ENCODE results near the gene FRMD4B. TPM values are rescaled to one million over a fixed set of nuclear protein-coding genes. Genes with fewer than 3 reads are reported as not detected.

FRMD4B gene
- total RNA-seq, 4 donors from 2014 or later, result 9.3 to 54.5 (median 27.9) TPM

DNA sequence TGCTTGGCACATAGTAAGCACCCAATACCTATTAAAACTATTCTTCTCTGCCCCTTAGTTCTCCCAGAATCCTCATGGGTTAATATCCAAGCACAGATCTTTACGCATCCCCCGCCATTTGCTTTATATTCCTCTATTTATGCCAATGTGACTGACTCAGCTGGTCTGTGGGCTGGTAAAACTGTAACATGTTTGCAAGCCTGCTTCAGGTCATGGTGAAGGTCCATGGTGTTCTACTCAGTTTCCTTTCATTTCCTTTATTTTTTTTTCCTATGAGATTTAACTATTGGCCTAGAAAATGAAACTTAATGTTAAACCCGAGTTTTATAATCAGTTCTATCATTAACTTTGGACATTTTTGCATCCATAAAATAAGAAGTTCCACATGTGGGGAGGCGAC, 47.0 kb downstream of the FRMD4B start:
- no peak for DNase-seq
- H3K27me3 ChIP-seq, result no peaks in the 10 kb centered on the region
- TF ChIP-seq, protein P1, sequence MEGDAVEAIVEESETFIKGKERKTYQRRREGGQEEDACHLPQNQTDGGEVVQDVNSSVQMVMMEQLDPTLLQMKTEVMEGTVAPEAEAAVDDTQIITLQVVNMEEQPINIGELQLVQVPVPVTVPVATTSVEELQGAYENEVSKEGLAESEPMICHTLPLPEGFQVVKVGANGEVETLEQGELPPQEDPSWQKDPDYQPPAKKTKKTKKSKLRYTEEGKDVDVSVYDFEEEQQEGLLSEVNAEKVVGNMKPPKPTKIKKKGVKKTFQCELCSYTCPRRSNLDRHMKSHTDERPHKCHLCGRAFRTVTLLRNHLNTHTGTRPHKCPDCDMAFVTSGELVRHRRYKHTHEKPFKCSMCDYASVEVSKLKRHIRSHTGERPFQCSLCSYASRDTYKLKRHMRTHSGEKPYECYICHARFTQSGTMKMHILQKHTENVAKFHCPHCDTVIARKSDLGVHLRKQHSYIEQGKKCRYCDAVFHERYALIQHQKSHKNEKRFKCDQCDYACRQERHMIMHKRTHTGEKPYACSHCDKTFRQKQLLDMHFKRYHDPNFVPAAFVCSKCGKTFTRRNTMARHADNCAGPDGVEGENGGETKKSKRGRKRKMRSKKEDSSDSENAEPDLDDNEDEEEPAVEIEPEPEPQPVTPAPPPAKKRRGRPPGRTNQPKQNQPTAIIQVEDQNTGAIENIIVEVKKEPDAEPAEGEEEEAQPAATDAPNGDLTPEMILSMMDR (IDR thresholded peaks at IDR 0.05), result no peak
- no peaks in the 10 kb centered on the region for H3K36me3 ChIP-seq
- no peaks in the 10 kb centered on the region for H3K9me3 ChIP-seq
- peak overlapping the region in 1 of 4 donors; percentile 16 for H3K27ac ChIP-seq
- H3K4me3 ChIP-seq, result no peak overlapping the region
- peaks cover 0 to 11% (median 0%) of the 10 kb centered on the region in 4 donors for H3K4me1 ChIP-seq

DNA sequence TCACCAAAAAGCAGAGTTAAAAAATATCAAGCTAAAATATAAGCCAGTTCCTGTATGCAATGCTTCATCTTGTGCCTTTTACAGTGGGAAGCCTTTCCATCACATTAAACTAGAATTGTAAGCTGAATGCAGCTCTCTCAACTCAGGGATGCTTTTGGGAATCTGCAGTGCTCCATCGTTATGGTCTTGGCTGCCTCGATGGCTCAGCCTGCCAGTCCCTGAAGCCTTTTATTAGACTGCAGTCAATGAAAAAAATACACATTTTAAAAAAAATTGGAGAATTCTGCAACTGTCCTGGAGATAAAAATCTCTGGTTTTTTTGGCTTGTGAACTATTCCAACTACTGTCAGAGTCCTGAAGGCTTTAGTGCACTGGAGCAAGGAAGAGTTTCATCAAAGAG, 53.0 kb downstream of the FRMD4B start:
- no peak for TF ChIP-seq POLR2A (IDR thresholded peaks at IDR 0.05)
- TF ChIP-seq, protein P1 (IDR thresholded peaks at IDR 0.05), result no peak
- H3K9me3 ChIP-seq, result no peaks in the 10 kb centered on the region
- no peak overlapping the region for H3K27ac ChIP-seq
- no peak overlapping the region for H3K4me3 ChIP-seq
- no peak for DNase-seq
- no peaks in the 10 kb centered on the region for H3K4me1 ChIP-seq
- no peaks in the 10 kb centered on the region for H3K27me3 ChIP-seq
- no peaks in the 10 kb centered on the region for H3K36me3 ChIP-seq

DNA sequence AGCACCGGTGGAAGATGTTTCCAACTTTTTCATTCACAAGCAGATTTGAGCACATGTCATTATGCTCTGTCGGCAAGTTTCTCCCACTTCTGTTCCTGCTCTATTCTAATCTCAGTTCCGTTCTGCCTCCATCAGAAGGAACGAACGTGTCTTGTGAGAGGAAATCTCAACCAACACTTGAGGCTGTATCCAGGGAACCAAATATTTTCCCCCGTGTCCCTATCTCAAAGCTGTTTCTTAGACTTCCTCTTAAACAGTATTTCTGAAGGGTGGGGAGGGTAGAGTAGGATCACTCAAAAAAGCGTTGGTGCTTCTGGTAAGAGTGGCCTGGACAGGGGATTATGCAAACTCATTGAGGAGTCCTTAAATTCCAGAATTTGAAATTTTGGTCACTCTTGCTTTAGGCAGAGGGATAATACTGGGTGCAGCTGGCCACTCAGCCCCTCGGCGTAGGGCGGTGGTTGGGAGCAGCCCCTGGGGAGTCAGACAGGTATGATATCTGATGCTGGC, 54.9 kb downstream of the FRMD4B start:
- no peak for DNase-seq
- H3K27ac ChIP-seq, result peak overlapping the region in 2 of 4 donors; percentile 46 to 50

DNA sequence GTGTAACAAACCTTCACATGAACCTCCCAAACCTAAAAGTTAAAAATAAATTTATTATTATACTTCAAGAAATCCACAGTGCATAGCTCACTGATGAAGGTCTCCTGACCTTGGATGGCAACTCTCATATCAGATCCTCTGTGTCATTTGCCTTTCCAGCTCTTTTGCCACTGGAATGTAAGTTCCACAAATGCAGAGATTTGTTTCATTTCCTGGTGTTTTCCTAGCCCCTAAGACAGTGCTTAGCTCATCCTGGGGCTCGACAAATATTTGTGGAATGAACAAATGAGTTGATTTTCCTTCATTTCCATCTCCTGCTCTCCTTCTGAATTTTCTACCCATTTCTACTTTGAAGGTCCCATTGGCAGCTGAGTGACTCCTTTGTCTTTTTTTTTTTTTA, 56.0 kb downstream of the FRMD4B start:
- no peak for DNase-seq
- Histone ChIP-seq H3K4me3 (no peak overlapping the region), H3K27ac (no peak overlapping the region), H3K4me1 (peaks cover 0 to 12% (median 0%) of the 10 kb centered on the region in 4 donors), H3K36me3 (no peaks in the 10 kb centered on the region), H3K27me3 (no peaks in the 10 kb centered on the region), H3K9me3 (no peaks in the 10 kb centered on the region)
- no peak for TF ChIP-seq POLR2A (IDR thresholded peaks at IDR 0.05)
- TF ChIP-seq, protein P1 (IDR thresholded peaks at IDR 0.05), result no peak

More for the DNA sequence above, 54.9 kb downstream of the FRMD4B start:
- H3K4me1 ChIP-seq, result peaks cover 0 to 12% (median 0%) of the 10 kb centered on the region in 4 donors
- no peak overlapping the region for H3K4me3 ChIP-seq
- no peaks in the 10 kb centered on the region for H3K36me3 ChIP-seq
- H3K9me3 ChIP-seq, result no peaks in the 10 kb centered on the region
- H3K27me3 ChIP-seq, result no peaks in the 10 kb centered on the region
- TF ChIP-seq, protein P1 (IDR thresholded peaks at IDR 0.05), result no peak
- TF ChIP-seq POLR2A (IDR thresholded peaks at IDR 0.05), result no peak

DNA sequence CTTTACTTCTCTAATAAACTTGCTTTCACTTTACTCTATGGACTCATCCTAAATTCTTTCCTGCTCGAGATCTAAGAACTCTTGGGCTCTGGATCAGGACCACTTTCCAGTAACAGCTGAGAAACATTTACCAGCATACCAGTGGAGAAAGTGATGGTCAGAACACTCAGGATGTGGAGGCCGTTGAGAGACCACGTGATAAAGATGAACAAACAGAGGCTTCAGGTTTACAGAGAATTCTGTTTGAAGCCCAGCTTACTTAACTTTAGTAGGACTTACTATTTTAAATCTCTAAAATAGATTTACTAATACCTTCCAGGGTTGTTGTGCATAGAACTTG, 57.0 kb downstream of the FRMD4B start:
- H3K9me3 ChIP-seq, result no peaks in the 10 kb centered on the region
- no peak overlapping the region for H3K4me3 ChIP-seq
- no peak for DNase-seq
- no peak for TF ChIP-seq POLR2A (IDR thresholded peaks at IDR 0.05)
- TF ChIP-seq, protein P1 (IDR thresholded peaks at IDR 0.05), result no peak
- H3K27ac ChIP-seq, result no peak overlapping the region
- no peaks in the 10 kb centered on the region for H3K36me3 ChIP-seq
- H3K27me3 ChIP-seq, result no peaks in the 10 kb centered on the region
- peaks cover 0 to 12% (median 0%) of the 10 kb centered on the region in 4 donors for H3K4me1 ChIP-seq
